ENCODE data around the gene GCN1. TPM values are rescaled to one million over a fixed set of nuclear protein-coding genes. Genes with fewer than 3 reads are reported as not detected.

GCN1 gene
- total RNA-seq, 1 donor from 2014 or later = 114 TPM

- DNase-seq (ENCODE audit: low read depth, low spot score) = no peak
- H3K27me3 Mint-ChIP-seq (ENCODE audit: low read depth) = no peaks in the 10 kb centered on the region
- H3K9me3 Mint-ChIP-seq = no peaks in the 10 kb centered on the region
- no peak overlapping the region for H3K4me3 Mint-ChIP-seq
- H3K4me1 Mint-ChIP-seq = peaks cover 4% of the 10 kb centered on the region
- H3K27ac Mint-ChIP-seq (ENCODE audit: unreplicated experiment) = peak overlapping the region; percentile 6
- TF ChIP-seq CTCF (conservative IDR thresholded peaks at IDR 0.05) = no peak
- H3K36me3 Mint-ChIP-seq (ENCODE audit: low read depth) = no peaks in the 10 kb centered on the region
These were observed 117.3 kb downstream of the GCN1 start for GRCh38 chr12:120077260-120077659.

Small RNA genes lying within 50 kb of the gene (microRNA-seq; reads per million reads assigned to microRNA genes)
- gene MIR4498 = 6.5 reads per million, percentile 5 among the genes with 10 or more reads in this experiment

Other genes with a start within 250 kb of the GCN1 start
- 5.2 and 6.3 TPM in 2 replicates for gene BICDL1, start 205.5 kb downstream of the GCN1 start, total RNA-seq
- gene RAB35, start 78.0 kb downstream of the GCN1 start, total RNA-seq = 45.1 and 54.1 TPM in 2 replicates
- 2,997 and 3,023 TPM in 2 replicates for gene RPLP0, start 6.4 kb upstream of the GCN1 start, total RNA-seq
- gene PXN, start 71.0 kb upstream of the GCN1 start, total RNA-seq = 54.5 and 61.5 TPM in 2 replicates
- gene RNU4-2, start 97.2 kb upstream of the GCN1 start, total RNA-seq = 5,010 and 5,494 TPM in 2 replicates
- 4,497 and 4,941 TPM in 2 replicates for gene RNU4-1, start 98.5 kb upstream of the GCN1 start, total RNA-seq
- gene SIRT4, start 107.6 kb upstream of the GCN1 start, total RNA-seq = 1.7 TPM in 2 replicates
- gene PLA2G1B, start 133.1 kb upstream of the GCN1 start, total RNA-seq = not detected in 2 replicates
- 224 and 229 TPM in 2 replicates for gene MSI1, start 174.4 kb upstream of the GCN1 start, total RNA-seq
- gene COX6A1, start 243.4 kb upstream of the GCN1 start, total RNA-seq = 315 and 320 TPM in 2 replicates

Measured in neural crest cell (in vitro differentiated cells).